IPS-11a (cell line): ENCODE measurements around the gene PGS1.

Experiments used
- H3K4me3 ChIP-seq: one replicate; pipeline ENCODE4 v1.5.1; 2013; ENCODE audit warnings: low read depth, low read length, control low read depth

Gene PGS1

GRCh38 chr17:78406920-78407319 is 28.5 kb downstream of the PGS1 start:
- no peak overlapping the region for H3K4me3 ChIP-seq

GRCh38 chr17:78407387-78408000 is 29.0 kb downstream of the PGS1 start:
- no peak overlapping the region for H3K4me3 ChIP-seq

GRCh38 chr17:78408476-78409050 is 30.1 kb downstream of the PGS1 start:
- no peak overlapping the region for H3K4me3 ChIP-seq

- no peak overlapping the region for H3K4me3 ChIP-seq
Observed at GRCh38 chr17:78409191-78409928, 30.9 kb downstream of the PGS1 start.

GRCh38 chr17:78411241-78411857 is 32.9 kb downstream of the PGS1 start:
- no peak overlapping the region for H3K4me3 ChIP-seq

- H3K4me3 ChIP-seq, result no peak overlapping the region
Observed at GRCh38 chr17:78412403-78412802, 34.0 kb downstream of the PGS1 start.

- H3K4me3 ChIP-seq, result no peak overlapping the region
Observed at GRCh38 chr17:78414178-78415162, 36.0 kb downstream of the PGS1 start.

GRCh38 chr17:78415821-78416711 is 37.6 kb downstream of the PGS1 start:
- H3K4me3 ChIP-seq, result no peak overlapping the region

- no peak overlapping the region for H3K4me3 ChIP-seq
Observed at GRCh38 chr17:78416791-78417530, 38.5 kb downstream of the PGS1 start.

GRCh38 chr17:78417531-78417909 is 39.1 kb downstream of the PGS1 start:
- no peak overlapping the region for H3K4me3 ChIP-seq

- H3K4me3 ChIP-seq, result no peak overlapping the region
Observed at GRCh38 chr17:78418326-78419026, 40.0 kb downstream of the PGS1 start.

GRCh38 chr17:78419970-78420815 is 41.7 kb downstream of the PGS1 start:
- H3K4me3 ChIP-seq, result no peak overlapping the region

- H3K4me3 ChIP-seq, result no peak overlapping the region
Observed at GRCh38 chr17:78421084-78421533, 42.7 kb downstream of the PGS1 start.

GRCh38 chr17:78421534-78422266 is 43.3 kb downstream of the PGS1 start:
- no peak overlapping the region for H3K4me3 ChIP-seq

- no peak overlapping the region for H3K4me3 ChIP-seq
Observed at GRCh38 chr17:78422267-78422605, 43.8 kb downstream of the PGS1 start.

- no peak overlapping the region for H3K4me3 ChIP-seq
Observed at GRCh38 chr17:78422872-78423588, 44.6 kb downstream of the PGS1 start.
